K562 (cell line): ENCODE measurements around the gene RFWD3. TPM values are rescaled to one million over a fixed set of nuclear protein-coding genes. Genes with fewer than 3 reads are reported as not detected.

Source experiments
- E2F3 ChIP-seq: fragments of 250-450 bp; sonication (Bioruptor Pico); IDR thresholded peaks from 2 replicates; pipeline ENCODE4 v1.4.0; 2020; ENCODE audit warnings: mild to moderate bottlenecking
- MITF ChIP-seq: IDR thresholded peaks from 2 replicates; pipeline ENCODE4 v1.6.1; 2014; ENCODE audit warnings: antibody characterized with exemption
- PHF20 ChIP-seq: fragments of 450-650 bp; IDR thresholded peaks from 2 replicates; pipeline ENCODE4 v1.6.1; 2018; ENCODE audit not compliant: partially characterized antibody
- PPARD ChIP-seq: fragments of 250-450 bp; sonication (Bioruptor Pico); IDR thresholded peaks from 2 replicates; pipeline ENCODE4 v1.8.0; 2022; ENCODE audit warnings: inconsistent platforms, mild to moderate bottlenecking, moderate library complexity
- PRPF4 ChIP-seq: fragments of 200-400 bp; formaldehyde crosslinking; IDR thresholded peaks from one replicate; pipeline ENCODE4 v1.6.1; 2017; ENCODE audit warnings: low read length, low read depth, mild to moderate bottlenecking; ENCODE audit not compliant: insufficient read depth, poor library complexity, severe bottlenecking
- TAF9B ChIP-seq: fragments of 450-650 bp; IDR thresholded peaks from 2 replicates; pipeline ENCODE4 v1.6.1; 2018; ENCODE audit warnings: mild to moderate bottlenecking; ENCODE audit not compliant: partially characterized antibody
- TBL1XR1 ChIP-seq, 2 experiments: IDR thresholded peaks; 2 replicates each; pipeline ENCODE4 v1.6.1; 2012; ENCODE audit warnings: improper control_type of control experiment in 2 of 2, low read length in 2 of 2, mild to moderate bottlenecking in 1 of 2
- ZBTB17 ChIP-seq: fragments of 450-650 bp; formaldehyde crosslinking; IDR thresholded peaks from 2 replicates; pipeline ENCODE4 v1.4.0; 2020; ENCODE audit warnings: mild to moderate bottlenecking
- polyA plus RNA-seq, 8 experiments: library from polyadenylated mRNA; depleted of rRNA in 4 of 8; stranded (reverse) in 5 of 8; unstranded in 3 of 8; fragments of >200 nt; fragmentation: Nextera tagmentation in 2 of 8; fragmentation: Illumina TruSeq in 1 of 8; extraction: Ambion mirVana in 2 of 8; extraction: Trizol in 1 of 8; gene quantifications; 2 replicates each; pipeline versions ENCODE4 v1.2.1 to v1.2.3, GENCODE V29; 2011 to 2014; ENCODE audit warnings: inconsistent platforms in 1 of 8, missing spikeins in 1 of 8
- total RNA-seq, 7 experiments: library from RNA; depleted of rRNA in 6 of 7; stranded (reverse); fragments of >200 nt in 6 of 7; fragmentation: Illumina TruSeq in 2 of 7; extraction: Trizol in 2 of 7; gene quantifications; 2 replicates each; pipeline versions ENCODE4 v1.2.1 to v1.2.3, GENCODE V29; 2011 to 2021; ENCODE audit warnings: low replicate concordance in 1 of 7
- TF ChIP-seq, protein P1 (sequence below): fragments of 200-600 bp; sonication (generic); IDR thresholded peaks from one replicate; pipeline ENCODE4 v1.6.1; 2012; ENCODE audit warnings: mild to moderate bottlenecking, low read depth, low read length, inconsistent platforms
- TF ChIP-seq, protein P2 (sequence below): fragments of 250-450 bp; sonication (Bioruptor Pico); IDR thresholded peaks from 2 replicates; pipeline ENCODE4 v1.5.0; 2020; ENCODE audit warnings: mild to moderate bottlenecking

Gene RFWD3
- total and polyA plus RNA-seq, 9 of the 15 experiments (the other 6 are each of a cell fraction or from before 2014, with no cell fraction given) = 20.8 to 121 (median 79.0) TPM

DNA sequence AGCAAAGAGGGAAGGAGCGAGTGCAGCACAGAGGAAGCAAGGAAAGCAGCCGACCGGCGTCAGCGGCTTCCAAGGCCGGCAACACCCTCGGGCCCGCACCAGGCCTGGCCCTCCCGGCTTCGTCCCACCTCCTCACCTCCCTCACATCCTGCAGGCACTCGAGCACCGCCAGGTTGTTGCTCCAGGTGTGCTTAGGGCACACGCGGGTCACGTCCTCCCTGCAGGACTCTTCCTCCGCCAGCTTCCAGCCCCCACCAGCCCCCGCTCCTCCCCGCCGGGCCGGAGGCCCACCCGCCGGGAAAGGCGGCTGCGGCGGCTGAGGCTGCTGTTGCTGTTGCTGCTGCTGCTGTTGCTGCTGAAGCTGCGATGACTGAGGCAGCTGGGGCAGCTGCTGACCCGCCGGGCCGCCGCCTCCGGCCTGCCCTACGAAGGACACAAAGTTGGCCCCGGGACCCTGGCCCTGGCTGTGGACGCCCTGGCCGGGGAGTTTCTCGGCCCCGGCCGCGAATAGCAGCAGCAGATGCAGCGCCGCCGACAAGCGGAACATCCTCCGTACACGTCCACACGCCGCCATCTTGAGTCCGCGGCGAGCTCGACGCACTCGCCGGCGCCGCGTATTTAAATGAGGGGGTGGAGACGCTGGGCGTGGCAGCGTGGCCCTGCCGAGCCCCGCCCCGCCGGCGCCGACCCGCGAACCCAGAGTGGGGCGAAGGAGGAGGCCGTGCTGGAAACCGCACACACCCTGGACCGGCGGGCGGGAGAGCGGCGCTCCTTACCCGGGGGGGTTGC, 60.0 kb downstream of the RFWD3 start, which contains the start of gene GLG1 (continued):
- TF ChIP-seq ZBTB17 (CRISPR knock-in tag) (no peak; the same call in 1 of the 2 replicates), MITF (no peak), PRPF4 (peak; percentile 54), PHF20 (peak; percentile 63), E2F3 (CRISPR knock-in tag) (no peak), TAF9B (peak; percentile 79), PPARD (no peak), TBL1XR1 (IDR thresholded peaks at IDR 0.05; ENCODE audit: low read length in 2 of 2) (no peak)
- TF ChIP-seq, protein P1, sequence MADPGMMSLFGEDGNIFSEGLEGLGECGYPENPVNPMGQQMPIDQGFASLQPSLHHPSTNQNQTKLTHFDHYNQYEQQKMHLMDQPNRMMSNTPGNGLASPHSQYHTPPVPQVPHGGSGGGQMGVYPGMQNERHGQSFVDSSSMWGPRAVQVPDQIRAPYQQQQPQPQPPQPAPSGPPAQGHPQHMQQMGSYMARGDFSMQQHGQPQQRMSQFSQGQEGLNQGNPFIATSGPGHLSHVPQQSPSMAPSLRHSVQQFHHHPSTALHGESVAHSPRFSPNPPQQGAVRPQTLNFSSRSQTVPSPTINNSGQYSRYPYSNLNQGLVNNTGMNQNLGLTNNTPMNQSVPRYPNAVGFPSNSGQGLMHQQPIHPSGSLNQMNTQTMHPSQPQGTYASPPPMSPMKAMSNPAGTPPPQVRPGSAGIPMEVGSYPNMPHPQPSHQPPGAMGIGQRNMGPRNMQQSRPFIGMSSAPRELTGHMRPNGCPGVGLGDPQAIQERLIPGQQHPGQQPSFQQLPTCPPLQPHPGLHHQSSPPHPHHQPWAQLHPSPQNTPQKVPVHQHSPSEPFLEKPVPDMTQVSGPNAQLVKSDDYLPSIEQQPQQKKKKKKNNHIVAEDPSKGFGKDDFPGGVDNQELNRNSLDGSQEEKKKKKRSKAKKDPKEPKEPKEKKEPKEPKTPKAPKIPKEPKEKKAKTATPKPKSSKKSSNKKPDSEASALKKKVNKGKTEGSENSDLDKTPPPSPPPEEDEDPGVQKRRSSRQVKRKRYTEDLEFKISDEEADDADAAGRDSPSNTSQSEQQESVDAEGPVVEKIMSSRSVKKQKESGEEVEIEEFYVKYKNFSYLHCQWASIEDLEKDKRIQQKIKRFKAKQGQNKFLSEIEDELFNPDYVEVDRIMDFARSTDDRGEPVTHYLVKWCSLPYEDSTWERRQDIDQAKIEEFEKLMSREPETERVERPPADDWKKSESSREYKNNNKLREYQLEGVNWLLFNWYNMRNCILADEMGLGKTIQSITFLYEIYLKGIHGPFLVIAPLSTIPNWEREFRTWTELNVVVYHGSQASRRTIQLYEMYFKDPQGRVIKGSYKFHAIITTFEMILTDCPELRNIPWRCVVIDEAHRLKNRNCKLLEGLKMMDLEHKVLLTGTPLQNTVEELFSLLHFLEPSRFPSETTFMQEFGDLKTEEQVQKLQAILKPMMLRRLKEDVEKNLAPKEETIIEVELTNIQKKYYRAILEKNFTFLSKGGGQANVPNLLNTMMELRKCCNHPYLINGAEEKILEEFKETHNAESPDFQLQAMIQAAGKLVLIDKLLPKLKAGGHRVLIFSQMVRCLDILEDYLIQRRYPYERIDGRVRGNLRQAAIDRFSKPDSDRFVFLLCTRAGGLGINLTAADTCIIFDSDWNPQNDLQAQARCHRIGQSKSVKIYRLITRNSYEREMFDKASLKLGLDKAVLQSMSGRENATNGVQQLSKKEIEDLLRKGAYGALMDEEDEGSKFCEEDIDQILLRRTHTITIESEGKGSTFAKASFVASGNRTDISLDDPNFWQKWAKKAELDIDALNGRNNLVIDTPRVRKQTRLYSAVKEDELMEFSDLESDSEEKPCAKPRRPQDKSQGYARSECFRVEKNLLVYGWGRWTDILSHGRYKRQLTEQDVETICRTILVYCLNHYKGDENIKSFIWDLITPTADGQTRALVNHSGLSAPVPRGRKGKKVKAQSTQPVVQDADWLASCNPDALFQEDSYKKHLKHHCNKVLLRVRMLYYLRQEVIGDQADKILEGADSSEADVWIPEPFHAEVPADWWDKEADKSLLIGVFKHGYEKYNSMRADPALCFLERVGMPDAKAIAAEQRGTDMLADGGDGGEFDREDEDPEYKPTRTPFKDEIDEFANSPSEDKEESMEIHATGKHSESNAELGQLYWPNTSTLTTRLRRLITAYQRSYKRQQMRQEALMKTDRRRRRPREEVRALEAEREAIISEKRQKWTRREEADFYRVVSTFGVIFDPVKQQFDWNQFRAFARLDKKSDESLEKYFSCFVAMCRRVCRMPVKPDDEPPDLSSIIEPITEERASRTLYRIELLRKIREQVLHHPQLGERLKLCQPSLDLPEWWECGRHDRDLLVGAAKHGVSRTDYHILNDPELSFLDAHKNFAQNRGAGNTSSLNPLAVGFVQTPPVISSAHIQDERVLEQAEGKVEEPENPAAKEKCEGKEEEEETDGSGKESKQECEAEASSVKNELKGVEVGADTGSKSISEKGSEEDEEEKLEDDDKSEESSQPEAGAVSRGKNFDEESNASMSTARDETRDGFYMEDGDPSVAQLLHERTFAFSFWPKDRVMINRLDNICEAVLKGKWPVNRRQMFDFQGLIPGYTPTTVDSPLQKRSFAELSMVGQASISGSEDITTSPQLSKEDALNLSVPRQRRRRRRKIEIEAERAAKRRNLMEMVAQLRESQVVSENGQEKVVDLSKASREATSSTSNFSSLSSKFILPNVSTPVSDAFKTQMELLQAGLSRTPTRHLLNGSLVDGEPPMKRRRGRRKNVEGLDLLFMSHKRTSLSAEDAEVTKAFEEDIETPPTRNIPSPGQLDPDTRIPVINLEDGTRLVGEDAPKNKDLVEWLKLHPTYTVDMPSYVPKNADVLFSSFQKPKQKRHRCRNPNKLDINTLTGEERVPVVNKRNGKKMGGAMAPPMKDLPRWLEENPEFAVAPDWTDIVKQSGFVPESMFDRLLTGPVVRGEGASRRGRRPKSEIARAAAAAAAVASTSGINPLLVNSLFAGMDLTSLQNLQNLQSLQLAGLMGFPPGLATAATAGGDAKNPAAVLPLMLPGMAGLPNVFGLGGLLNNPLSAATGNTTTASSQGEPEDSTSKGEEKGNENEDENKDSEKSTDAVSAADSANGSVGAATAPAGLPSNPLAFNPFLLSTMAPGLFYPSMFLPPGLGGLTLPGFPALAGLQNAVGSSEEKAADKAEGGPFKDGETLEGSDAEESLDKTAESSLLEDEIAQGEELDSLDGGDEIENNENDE = no peak
- TF ChIP-seq, protein P2, sequence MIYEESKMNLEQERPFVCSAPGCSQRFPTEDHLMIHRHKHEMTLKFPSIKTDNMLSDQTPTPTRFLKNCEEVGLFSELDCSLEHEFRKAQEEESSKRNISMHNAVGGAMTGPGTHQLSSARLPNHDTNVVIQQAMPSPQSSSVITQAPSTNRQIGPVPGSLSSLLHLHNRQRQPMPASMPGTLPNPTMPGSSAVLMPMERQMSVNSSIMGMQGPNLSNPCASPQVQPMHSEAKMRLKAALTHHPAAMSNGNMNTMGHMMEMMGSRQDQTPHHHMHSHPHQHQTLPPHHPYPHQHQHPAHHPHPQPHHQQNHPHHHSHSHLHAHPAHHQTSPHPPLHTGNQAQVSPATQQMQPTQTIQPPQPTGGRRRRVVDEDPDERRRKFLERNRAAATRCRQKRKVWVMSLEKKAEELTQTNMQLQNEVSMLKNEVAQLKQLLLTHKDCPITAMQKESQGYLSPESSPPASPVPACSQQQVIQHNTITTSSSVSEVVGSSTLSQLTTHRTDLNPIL (CRISPR knock-in tag) = no peak
